Measurements from ENCODE around the gene TMX4.

The TMX4 gene

GRCh38 chr20:8062756-8063155 lies 43.2 kb upstream of the TMX4 start:
- Histone ChIP-seq H3K79me2 (ENCODE audit: insufficient read depth, low read depth) (no peaks in the 10 kb centered on the region), H2AFZ (ENCODE audit: low read depth) (no peak overlapping the region), H3K36me3 (ENCODE audit: insufficient read depth) (no peaks in the 10 kb centered on the region), H3K4me3 (IDR thresholded peaks at IDR 0.05; ENCODE audit: insufficient read depth, low read depth, low read length) (no peak overlapping the region), H3K27me3 (ENCODE audit: insufficient read depth, low read depth) (no peaks in the 10 kb centered on the region), H3K9ac (no peak overlapping the region), H3K27ac (no peak overlapping the region), H4K20me1 (ENCODE audit: insufficient read depth) (no peaks in the 10 kb centered on the region), H3K4me1 (ENCODE audit: low read depth, poor library complexity, severe bottlenecking) (no peaks in the 10 kb centered on the region), H3K4me2 (no peak overlapping the region)
- TF ChIP-seq CTCF (conservative IDR thresholded peaks at IDR 0.05; ENCODE audit: low read depth, low read length): no peak

DNA sequence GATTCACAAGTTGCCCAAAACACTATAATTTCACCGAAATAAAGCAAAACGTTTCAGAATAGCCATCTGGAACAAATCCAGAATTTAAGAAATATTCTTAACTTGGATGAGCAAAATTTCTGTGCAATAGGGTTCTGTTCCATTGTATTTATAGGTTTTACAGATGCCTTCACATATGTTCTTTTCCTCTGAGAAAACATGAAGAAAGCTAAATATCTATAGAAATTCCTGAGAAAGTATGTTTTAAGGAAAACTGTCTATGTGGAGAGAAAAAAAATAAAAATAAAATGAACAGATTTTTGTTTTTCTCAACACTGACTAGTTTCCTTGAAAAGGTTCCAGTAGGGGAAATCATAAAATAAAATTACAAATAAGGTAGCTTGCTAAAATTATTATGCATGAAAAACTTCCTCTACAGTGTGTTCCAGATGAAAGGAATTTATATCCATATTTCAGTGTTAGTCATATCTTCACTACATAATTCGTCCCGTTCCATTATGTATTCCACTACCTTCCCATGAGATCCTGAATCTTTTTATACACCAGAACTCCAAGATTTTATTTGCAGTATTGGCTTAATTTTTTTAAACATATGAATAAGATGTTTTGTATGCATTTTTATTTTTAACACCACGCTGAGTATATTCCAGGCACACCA lies 42.4 kb upstream of the TMX4 start:
- Histone ChIP-seq H3K4me2 (no peak overlapping the region), H3K4me3 (IDR thresholded peaks at IDR 0.05; ENCODE audit: insufficient read depth, low read depth, low read length) (no peak overlapping the region), H3K9ac (no peak overlapping the region), H3K27me3 (ENCODE audit: insufficient read depth, low read depth) (no peaks in the 10 kb centered on the region), H2AFZ (ENCODE audit: low read depth) (no peak overlapping the region), H4K20me1 (ENCODE audit: insufficient read depth) (no peaks in the 10 kb centered on the region), H3K27ac (no peak overlapping the region), H3K4me1 (ENCODE audit: low read depth, poor library complexity, severe bottlenecking) (no peaks in the 10 kb centered on the region), H3K36me3 (ENCODE audit: insufficient read depth) (no peaks in the 10 kb centered on the region), H3K79me2 (ENCODE audit: insufficient read depth, low read depth) (no peaks in the 10 kb centered on the region)
- TF ChIP-seq CTCF (conservative IDR thresholded peaks at IDR 0.05; ENCODE audit: low read depth, low read length): no peak

- no peak overlapping the region for H3K4me2 ChIP-seq
- no peaks in the 10 kb centered on the region for H3K27me3 ChIP-seq (ENCODE audit: insufficient read depth, low read depth)
- H3K4me1 ChIP-seq (ENCODE audit: low read depth, poor library complexity, severe bottlenecking): no peaks in the 10 kb centered on the region
- H3K79me2 ChIP-seq (ENCODE audit: insufficient read depth, low read depth): no peaks in the 10 kb centered on the region
- H3K4me3 ChIP-seq (IDR thresholded peaks at IDR 0.05; ENCODE audit: insufficient read depth, low read depth, low read length): no peak overlapping the region
- H3K9ac ChIP-seq: no peak overlapping the region
- no peaks in the 10 kb centered on the region for H3K36me3 ChIP-seq (ENCODE audit: insufficient read depth)
- no peak overlapping the region for H3K27ac ChIP-seq
- no peaks in the 10 kb centered on the region for H4K20me1 ChIP-seq (ENCODE audit: insufficient read depth)
- H2AFZ ChIP-seq (ENCODE audit: low read depth): no peak overlapping the region
- TF ChIP-seq CTCF (conservative IDR thresholded peaks at IDR 0.05; ENCODE audit: low read depth, low read length): no peak
Measured at GRCh38 chr20:8060977-8061376, 41.4 kb upstream of the TMX4 start.

DNA sequence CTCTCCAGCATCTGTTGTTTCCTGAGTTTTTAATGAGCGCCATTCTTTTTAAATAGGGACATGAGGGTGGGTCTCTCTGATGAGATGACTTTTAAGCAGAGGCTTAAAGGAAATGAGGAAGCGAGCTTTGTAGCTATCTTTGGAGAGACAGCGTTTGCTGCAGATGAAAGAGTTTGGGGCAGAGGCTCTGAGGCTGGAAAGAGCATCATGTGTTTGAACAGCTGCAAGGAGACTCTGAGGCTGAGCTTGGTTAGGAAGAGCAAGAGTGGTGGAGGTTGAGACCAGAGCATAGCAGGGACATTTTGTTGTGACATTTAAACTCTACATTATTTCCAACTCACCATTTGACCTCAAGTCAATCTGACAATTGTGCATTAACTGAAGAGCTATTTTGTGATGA lies 38.3 kb upstream of the TMX4 start:
- no peak for TF ChIP-seq CTCF (conservative IDR thresholded peaks at IDR 0.05; ENCODE audit: low read depth, low read length)
- H4K20me1 ChIP-seq (ENCODE audit: insufficient read depth): no peaks in the 10 kb centered on the region
- H3K4me1 ChIP-seq (ENCODE audit: low read depth, poor library complexity, severe bottlenecking): no peaks in the 10 kb centered on the region
- H3K9ac ChIP-seq: no peak overlapping the region
- no peaks in the 10 kb centered on the region for H3K36me3 ChIP-seq (ENCODE audit: insufficient read depth)
- no peak overlapping the region for H3K27ac ChIP-seq
- no peaks in the 10 kb centered on the region for H3K27me3 ChIP-seq (ENCODE audit: insufficient read depth, low read depth)
- H3K79me2 ChIP-seq (ENCODE audit: insufficient read depth, low read depth): no peaks in the 10 kb centered on the region
- H2AFZ ChIP-seq (ENCODE audit: low read depth): no peak overlapping the region
- no peak overlapping the region for H3K4me3 ChIP-seq (IDR thresholded peaks at IDR 0.05; ENCODE audit: insufficient read depth, low read depth, low read length)
- H3K4me2 ChIP-seq: no peak overlapping the region
